ENCODE data around the gene ESRRA. TPM values are rescaled to one million over a fixed set of nuclear protein-coding genes. Genes with fewer than 3 reads are reported as not detected.

ESRRA gene
- total and polyA plus RNA-seq, 9 of the 15 experiments (the other 6 are each of a cell fraction or from before 2014, with no cell fraction given) = 0.27 to 89.7 (median 23.7) TPM

- peak in 2 of 3 experiments; percentile 39 to 92; a peak in 3 of 6 replicates for TF ChIP-seq ZBTB11 (CRISPR knock-in tag; IDR thresholded peaks at IDR 0.05)
- TF ChIP-seq STAT6 (CRISPR knock-in tag; IDR thresholded peaks at IDR 0.05) = no peak
- no peak for TF ChIP-seq BHLHE40 (IDR thresholded peaks at IDR 0.05; ENCODE audit: low read length)
- no peak for TF ChIP-seq SRSF1 (IDR thresholded peaks at IDR 0.05; ENCODE audit: low read depth, low read length)
- TF ChIP-seq KLF6 (CRISPR knock-in tag; IDR thresholded peaks at IDR 0.05; ENCODE audit: borderline replicate concordance) = no peak
- no peak for TF ChIP-seq XRCC3 (IDR thresholded peaks at IDR 0.05)
- no peak for TF ChIP-seq DIDO1 (tag; IDR thresholded peaks at IDR 0.05; ENCODE audit: low read depth)
- TF ChIP-seq, protein P1, sequence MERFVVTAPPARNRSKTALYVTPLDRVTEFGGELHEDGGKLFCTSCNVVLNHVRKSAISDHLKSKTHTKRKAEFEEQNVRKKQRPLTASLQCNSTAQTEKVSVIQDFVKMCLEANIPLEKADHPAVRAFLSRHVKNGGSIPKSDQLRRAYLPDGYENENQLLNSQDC (CRISPR knock-in tag; IDR thresholded peaks at IDR 0.05) = 0 out of 2 replicates have a peak, but pooled peaks have one; percentile 54
- no peak for TF ChIP-seq ZNF655 (CRISPR knock-in tag; IDR thresholded peaks at IDR 0.05)
- peak; percentile 74 for TF ChIP-seq RBFOX2 (IDR thresholded peaks at IDR 0.05; ENCODE audit: low read depth, low read length)
- no peak for TF ChIP-seq ZNF512 (tag; IDR thresholded peaks at IDR 0.05)
- peak; percentile 89 for TF ChIP-seq NEUROD1 (IDR thresholded peaks at IDR 0.05; ENCODE audit: borderline replicate concordance, low read depth, low read length, partially characterized antibody)
- no peak for TF ChIP-seq ARID3A (IDR thresholded peaks at IDR 0.05; ENCODE audit: borderline replicate concordance, low read depth, low read length)
These were observed 21.0 kb upstream of the ESRRA start, which contains the start of gene BAD (continued) for GRCh38 chr11:64284048-64284961.
